ENCODE results near the gene GRB2. TPM values are rescaled to one million over a fixed set of nuclear protein-coding genes. Genes with fewer than 3 reads are reported as not detected.

The GRB2 gene
- total and polyA plus RNA-seq, 10 of the 15 experiments (the other 5 are each of a cell fraction or from before 2014, with no cell fraction given): 113 to 268 (median 158) TPM

- peak; percentile 97 for DNase-seq (ENCODE audit: low read depth, low spot score)
- TSS peak; percentile 92 for BruUV-seq (replicated peaks)
- peaks cover 68% of the 10 kb centered on the region for H3K4me1 ChIP-seq (ENCODE audit: control insufficient read depth, insufficient read depth, low read length)
- TF ChIP-seq ZNF217 (IDR thresholded peaks at IDR 0.05): peak; percentile 55; the same call in 1 of the 2 replicates
- TF ChIP-seq NRF1 (conservative IDR thresholded peaks at IDR 0.05; ENCODE audit: low read depth, low read length): no peak
- TF ChIP-seq KLF5 (IDR thresholded peaks at IDR 0.05; ENCODE audit: partially characterized antibody): peak; percentile 44
- no peak for TF ChIP-seq CUX1 (IDR thresholded peaks at IDR 0.05; ENCODE audit: insufficient replicate concordance, low read depth, low read length)
- no peak for TF ChIP-seq NR2C2 (IDR thresholded peaks at IDR 0.05; ENCODE audit: borderline replicate concordance, control insufficient read depth, insufficient read length, low read depth)
- no peak for TF ChIP-seq SUPT20H (IDR thresholded peaks at IDR 0.05; ENCODE audit: borderline replicate concordance, control insufficient read depth, low read depth, low read length)
- peak; percentile 87 for TF ChIP-seq SKIL (IDR thresholded peaks at IDR 0.05; ENCODE audit: low read depth, poor library complexity, severe bottlenecking)
- peak; percentile 80; the same call in 1 of the 2 replicates for TF ChIP-seq CREB1 (IDR thresholded peaks at IDR 0.05; ENCODE audit: low read depth)
- peak in 1 of 2 experiments; percentile 72; a peak in 2 of 3 replicates for TF ChIP-seq EGR1 (IDR thresholded peaks at IDR 0.05; ENCODE audit: borderline replicate concordance in 1 of 2, low read depth in 2 of 2, low read length in 2 of 2)
- TF ChIP-seq MYC (IDR thresholded peaks at IDR 0.05; ENCODE audit: insufficient read depth, insufficient read length, insufficient replicate concordance, low read length, severe bottlenecking): no peak
- no peak for TF ChIP-seq KAT2A (conservative IDR thresholded peaks at IDR 0.05; ENCODE audit: control insufficient read depth, low read depth, low read length)
- no peak for TF ChIP-seq SUZ12 (IDR thresholded peaks at IDR 0.05; ENCODE audit: unreplicated experiment)
- TF ChIP-seq MYB (IDR thresholded peaks at IDR 0.05; ENCODE audit: borderline replicate concordance, low read depth, low read length): peak; percentile 83
These were observed 110.0 kb downstream of the GRB2 start for GRCh38 chr17:75295201-75296158.

More at GRCh38 chr17:75295201-75296158, 110.0 kb downstream of the GRB2 start:
- Histone ChIP-seq H3K79me2 (ENCODE audit: control insufficient read depth, insufficient read depth, low read length) (peaks cover 1% of the 10 kb centered on the region; the same call in 1 of the 2 replicates), H4K20me1 (ENCODE audit: control insufficient read depth, insufficient read depth) (no peaks in the 10 kb centered on the region), H3K9me3 (replicated peaks; ENCODE audit: control insufficient read depth, insufficient read depth, low read length) (no peaks in the 10 kb centered on the region), H3K9ac (ENCODE audit: control insufficient read depth, insufficient read depth, low read length) (peak overlapping the region; percentile 94), H2AFZ (ENCODE audit: control insufficient read depth, low read depth, low read length) (no peak overlapping the region), H3K36me3 (ENCODE audit: control insufficient read depth in 2 of 2, insufficient read depth in 2 of 2, low read length in 1 of 2) (no peaks in the 10 kb centered on the region), H3K27ac (ENCODE audit: control insufficient read depth, insufficient read depth) (peak overlapping the region; percentile 97), H3K4me2 (ENCODE audit: control insufficient read depth, insufficient read depth) (peak overlapping the region; percentile 95), H3K27me3 (replicated peaks in 1 of 2; ENCODE audit: control insufficient read depth in 2 of 2, insufficient read depth in 2 of 2, low read length in 1 of 2) (no peaks in the 10 kb centered on the region), H3K4me3 (peak overlapping the region; percentile 59; the same call in 1 of the 2 replicates)
- ATAC-seq (peak; percentile 74), FAIRE-seq (peak; percentile 84)
- under 1% methylated on average over 8 of the region's 8 CpGs for WGBS (ENCODE audit: insufficient coverage, insufficient replicate concordance, low lambda C conversion rate, missing lambda C conversion rate)
- in situ Hi-C loops (cut with MboI) (no loop called here), intact Hi-C loops (cut with micrococcal nuclease; ENCODE audit: unreplicated experiment) (loop anchor here (1.0 kb wide), 1 partner anchor 21 kb away; no protein-coding TSS in a partner anchor)
- ChIA-PET SMC1A (ENCODE audit: uncharacterized antibody, unreplicated experiment) (interaction anchor here (0.6 to 13.6 kb wide), 19 partner anchors 21 to 478 kb away, joined by 3 to 243 read pairs (median 4); partner anchors contain the start of genes GGA3 and MRPS7), RAD21 (ENCODE audit: unreplicated experiment) (interaction anchor here (0.6 to 13.2 kb wide), 19 partner anchors 8 to 221 kb away, joined by 3 to 364 read pairs (median 8); partner anchors contain the start of genes GRB2, MIF4GD, TMEM94 and TSEN54), POLR2A (interaction anchor here (0.7 to 14.5 kb wide), 19 partner anchors 10 to 337 kb away, joined by 3 to 255 read pairs (median 5); partner anchors contain the start of genes GGA3, GRB2, MIF4GD and MRPS7), CTCF (interaction anchor here (0.7 to 3.7 kb wide), 15 partner anchors 12 to 120 kb away, joined by 3 to 48 read pairs (median 5); partner anchors contain the start of gene MIF4GD)

Data from GM12878 (cell line).